HG03558 (cell line): ENCODE data around the gene TNKS1BP1.
"Not testable (repeated sequence)": the region's sequence is repeated elsewhere in the genome, so short reads cannot be mapped to it uniquely, and the experiment has no call there.

Source experiments
- ATAC-seq: cut with Tn5 transposase; IDR thresholded peaks from one replicate; pipeline ENCODE4 v1.9.1; 2021; ENCODE audit warnings: moderate number of reproducible peaks; ENCODE audit not compliant: unreplicated experiment; ENCODE audit errors: extremely low read depth

The TNKS1BP1 gene

DNA sequence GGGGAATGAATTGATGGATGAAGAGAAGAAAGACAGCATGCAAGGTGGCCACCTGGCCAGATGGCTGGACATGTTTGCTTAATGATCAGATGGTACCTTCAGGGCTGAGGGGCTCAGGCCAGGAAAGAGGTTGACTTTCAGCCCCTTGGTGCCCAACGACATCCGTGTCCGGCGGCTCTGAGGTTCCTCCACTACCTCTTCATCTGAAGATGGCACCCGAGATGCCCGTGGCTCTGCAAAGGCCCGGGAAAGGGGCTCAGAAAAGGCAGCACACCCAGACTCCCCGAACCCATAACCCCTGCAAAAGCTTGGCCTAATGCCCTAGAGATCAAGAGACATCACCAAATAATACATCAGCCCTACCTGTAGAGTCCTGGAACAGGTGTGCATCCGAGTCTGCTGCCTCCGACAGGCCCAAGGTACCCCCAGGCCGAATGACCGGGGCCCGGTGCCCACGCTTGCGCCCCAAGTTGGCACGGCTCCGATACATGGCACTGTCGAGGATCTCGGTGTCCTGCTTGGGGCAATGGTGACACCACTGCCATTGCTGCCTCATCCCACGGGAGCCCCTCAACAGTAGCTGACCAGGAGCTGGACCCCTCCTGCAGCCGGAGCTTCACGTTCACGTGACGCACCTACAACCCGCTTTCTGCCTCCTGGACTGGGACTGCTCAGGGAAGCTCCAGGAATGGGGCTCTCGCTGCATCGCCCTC is 22.9 kb downstream of the TNKS1BP1 start:
- no peak for ATAC-seq

GRCh38 chr11:57300785-57301184 is 24.0 kb downstream of the TNKS1BP1 start:
- ATAC-seq = no peak

DNA sequence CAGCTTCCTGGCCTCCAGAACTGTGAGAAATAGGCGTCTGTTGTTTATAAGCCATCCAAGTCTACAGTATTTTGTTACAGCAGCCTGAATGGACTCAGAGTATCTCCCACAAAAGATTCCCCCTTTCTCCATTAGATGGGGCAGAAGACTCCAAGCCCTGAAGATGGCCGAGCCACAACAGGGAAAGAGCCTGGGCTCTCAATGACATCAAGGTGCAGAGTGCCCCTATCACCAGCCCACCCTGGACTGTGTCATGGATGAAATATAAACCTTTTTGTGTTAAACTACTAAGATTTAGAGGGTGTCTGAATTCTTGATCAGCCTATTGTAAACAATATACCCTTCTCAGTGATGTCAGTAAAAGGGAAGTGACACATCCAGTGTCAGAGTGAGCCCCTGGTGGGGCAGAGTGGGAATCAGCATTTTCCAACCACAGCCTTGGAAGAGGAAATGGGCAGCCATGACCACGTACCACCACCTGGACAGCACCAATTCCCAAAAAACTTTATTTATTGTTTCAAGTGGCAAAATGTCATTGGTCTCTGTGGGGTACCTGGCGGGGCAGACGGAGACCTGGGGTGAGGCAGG is 25.5 kb downstream of the TNKS1BP1 start:
- no peak for ATAC-seq

- no peak for ATAC-seq
Measured at GRCh38 chr11:57297221-57297620, 27.5 kb downstream of the TNKS1BP1 start.

GRCh38 chr11:57296205-57296604 is 28.5 kb downstream of the TNKS1BP1 start:
- ATAC-seq = not testable (repeated sequence)

GRCh38 chr11:57294225-57295131 is 30.3 kb downstream of the TNKS1BP1 start:
- ATAC-seq = no peak

DNA sequence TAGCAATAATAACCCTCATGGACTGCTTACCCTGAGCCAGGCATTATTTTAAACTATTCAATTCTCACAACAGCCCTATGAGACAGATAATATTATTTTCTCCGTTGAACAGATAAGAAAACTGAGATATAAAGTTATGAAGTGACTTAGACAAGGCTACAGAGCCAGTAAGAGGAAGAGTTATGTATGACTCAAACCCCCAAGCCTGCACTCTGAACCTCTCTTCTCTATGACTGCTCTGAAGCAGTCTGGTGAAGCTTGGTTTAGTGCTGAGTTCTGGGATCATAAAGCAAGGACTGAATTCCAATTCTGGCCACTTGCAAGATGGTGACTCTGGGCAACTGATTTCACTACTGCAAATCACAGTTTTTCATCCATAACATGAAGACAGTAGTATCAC is 34.5 kb downstream of the TNKS1BP1 start:
- ATAC-seq = no peak

DNA sequence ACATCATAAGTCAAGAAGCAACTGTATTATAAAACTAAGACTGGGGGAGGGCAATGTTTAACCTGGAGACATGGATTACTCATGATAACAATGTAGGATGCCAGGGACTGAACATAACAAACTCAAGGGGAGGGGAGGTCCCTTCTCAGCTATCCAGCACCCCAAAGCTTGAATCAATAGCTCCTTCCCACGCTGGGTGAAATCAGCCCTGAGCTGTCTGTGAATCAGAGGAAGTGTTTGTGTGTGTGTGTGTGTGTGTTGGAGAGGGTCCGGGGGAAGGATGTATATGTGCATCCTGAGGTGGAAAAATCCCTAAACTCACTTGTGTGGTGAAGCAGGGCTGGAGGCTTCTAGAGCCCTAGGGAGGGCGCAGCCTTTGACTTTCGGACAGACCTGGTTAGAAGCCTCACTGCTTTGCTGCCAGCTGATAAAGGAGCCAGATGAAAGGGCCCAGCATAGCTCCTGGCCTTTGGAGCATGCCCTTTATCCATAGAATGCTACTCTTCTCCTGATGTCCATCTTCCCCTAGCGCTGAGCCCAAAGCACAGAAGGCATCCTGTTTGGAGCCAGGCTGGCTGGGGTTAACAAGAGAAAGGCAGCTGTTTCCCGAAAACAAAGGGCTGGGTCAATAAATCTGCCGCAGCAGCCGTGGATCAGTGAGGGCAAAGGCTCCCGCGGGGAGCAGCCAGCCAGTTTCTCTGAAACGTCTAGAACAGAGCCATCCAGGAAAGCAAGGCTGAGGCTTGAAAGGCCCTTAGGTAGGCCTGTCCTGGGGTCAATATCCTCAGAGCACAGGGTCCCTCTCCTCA is 35.8 kb downstream of the TNKS1BP1 start:
- ATAC-seq = no peak

GRCh38 chr11:57287884-57288283 is 36.9 kb downstream of the TNKS1BP1 start:
- ATAC-seq = no peak

DNA sequence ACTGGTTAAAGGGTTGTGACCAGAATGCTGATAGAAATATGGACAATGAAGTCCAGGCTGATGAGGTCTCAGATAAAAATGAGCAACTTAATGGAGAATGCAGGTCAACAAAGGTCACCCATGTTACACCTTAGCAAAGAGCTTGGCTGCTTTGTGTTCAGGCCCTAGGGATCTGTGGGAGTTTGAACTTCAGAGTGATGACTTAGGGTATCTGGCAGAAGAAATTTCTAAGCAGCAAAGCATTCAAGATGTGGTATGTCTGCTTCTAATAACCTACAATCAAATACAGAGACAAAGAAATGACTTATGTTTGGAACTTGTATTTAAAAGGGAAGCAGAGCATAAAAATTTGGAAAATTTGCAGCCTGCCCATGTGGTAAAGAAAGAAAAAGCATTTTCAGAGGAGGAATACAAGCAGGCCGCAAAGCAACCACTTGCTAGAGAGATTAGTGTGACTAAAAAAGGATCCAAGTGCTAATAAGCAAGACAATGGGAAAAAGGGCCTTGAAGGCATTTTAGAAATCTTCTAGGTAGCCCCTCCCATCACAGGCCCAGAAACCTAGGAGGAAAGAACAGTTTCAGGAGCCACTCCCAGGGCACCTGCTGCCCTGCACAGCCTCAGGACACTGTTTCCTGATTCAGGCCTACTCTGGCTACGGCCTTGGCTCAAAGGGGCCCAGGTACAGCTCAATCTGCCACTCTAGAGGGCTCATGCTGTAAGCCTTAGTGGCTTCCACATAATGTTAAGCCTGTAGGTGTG is 41.3 kb downstream of the TNKS1BP1 start:
- no peak for ATAC-seq

- ATAC-seq = not testable (repeated sequence)
Measured at GRCh38 chr11:57281546-57281945, 43.2 kb downstream of the TNKS1BP1 start.

- no peak for ATAC-seq
Measured at GRCh38 chr11:57279116-57279515, 45.6 kb downstream of the TNKS1BP1 start.

- ATAC-seq = no peak
Measured at GRCh38 chr11:57278721-57279095, 46.0 kb downstream of the TNKS1BP1 start.

DNA sequence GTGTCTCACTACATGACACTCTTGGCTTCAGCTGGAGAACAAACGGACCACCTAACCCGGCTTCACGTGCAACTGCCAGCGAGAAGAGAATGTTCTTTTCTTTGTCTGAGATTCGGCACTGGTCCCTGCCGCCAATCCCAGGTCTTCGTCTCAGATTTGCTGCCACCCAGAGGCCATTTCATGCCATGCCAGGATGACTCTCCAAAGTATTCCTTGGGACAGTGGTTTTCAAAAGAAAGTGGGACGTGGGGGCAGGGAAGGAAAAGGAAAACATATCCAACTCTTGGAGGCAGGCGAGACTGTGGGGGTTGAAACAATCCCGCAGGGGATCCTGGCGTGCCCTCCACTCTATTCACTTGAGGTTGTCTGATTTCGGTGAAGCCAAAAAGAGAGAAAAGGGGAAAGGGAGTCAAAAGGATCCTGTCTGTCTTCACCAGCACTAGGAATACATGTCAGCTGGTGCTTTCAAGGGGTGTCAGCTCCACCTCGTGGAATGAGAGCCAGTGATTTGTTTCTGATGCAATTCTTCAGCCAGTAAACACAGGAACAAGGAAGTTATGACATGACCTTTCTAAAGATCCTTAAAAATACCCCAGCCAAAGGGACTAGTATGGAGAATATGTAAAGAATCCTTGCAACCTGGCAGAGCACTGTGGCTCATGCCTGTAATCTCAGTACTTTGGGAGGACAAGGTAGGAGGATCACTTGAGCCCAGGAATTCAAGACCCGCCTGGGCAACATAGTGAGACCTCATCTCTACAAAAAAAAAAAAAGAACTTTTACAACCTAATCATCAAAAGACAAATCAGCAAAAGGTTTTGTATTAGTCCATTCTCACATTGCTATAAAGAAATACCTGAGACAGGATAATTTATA is 46.7 kb downstream of the TNKS1BP1 start:
- ATAC-seq = no peak

- no peak for ATAC-seq
Measured at GRCh38 chr11:57276971-57277675, 47.6 kb downstream of the TNKS1BP1 start.

DNA sequence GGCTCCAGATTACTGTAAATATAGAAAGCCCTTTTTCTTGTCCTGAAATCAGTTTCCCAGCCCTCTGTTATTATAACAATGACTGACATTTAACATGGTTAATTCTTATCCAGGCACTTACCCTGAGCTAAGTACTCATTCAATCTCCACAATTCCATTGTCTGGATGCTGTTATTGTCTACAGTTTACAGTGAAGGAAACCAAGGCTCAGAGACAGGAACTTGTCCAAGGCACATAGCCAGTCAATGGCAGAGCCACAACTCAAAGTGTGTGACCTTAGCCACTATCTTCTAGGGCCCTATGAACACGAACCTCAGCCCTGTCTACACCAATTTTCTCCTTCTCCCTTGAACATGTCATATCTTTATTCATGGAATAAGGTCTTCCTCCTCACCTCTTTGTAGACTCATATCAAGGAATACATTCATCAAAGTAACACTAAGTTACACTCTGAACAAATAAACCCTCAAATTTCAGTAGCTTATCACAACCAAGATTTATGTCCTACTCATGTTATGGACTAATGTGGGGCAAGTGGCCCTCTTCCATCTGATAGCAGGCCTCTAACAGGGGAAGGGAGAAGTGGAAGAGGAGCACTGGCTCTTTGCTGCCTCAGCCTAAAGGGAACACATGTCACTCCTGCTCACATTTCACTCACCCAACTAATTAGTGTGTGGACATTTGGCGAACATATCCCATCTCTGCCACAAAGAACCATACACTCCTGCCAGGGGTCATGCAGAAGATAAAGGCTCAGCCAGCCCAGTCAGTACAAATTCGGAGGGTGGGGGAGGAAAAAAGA is 48.4 kb downstream of the TNKS1BP1 start:
- ATAC-seq = no peak

GRCh38 chr11:57275582-57275981 is 49.2 kb downstream of the TNKS1BP1 start:
- ATAC-seq = no peak
